HCT116 (cell line): Measurements from ENCODE around the gene PTOV1. TPM values are rescaled to one million over a fixed set of nuclear protein-coding genes. Genes with fewer than 3 reads are reported as not detected.

ENCODE experiments used
- ATAC-seq: fragments of 200-7000 bp; cut with Tn5 transposase; 2 replicates; pipeline ENCODE4 v1.9.1; 2020; ENCODE audit warnings: mild to moderate bottlenecking, moderate library complexity
- BruUV-seq: library from RNA; stranded (reverse); fragments of 400-500 nt; replicated peaks from 2 replicates; lab custom pipeline; 2021; lab: Mats Ljungman, UMichigan
- CTCF ChIA-PET: fragments of 300-600 bp; sonication (Branson Sonifier 250); formaldehyde crosslinking; loops from one replicate; lab custom pipeline; 2021; ENCODE audit warnings: antibody characterized with exemption; lab: Charles Lee
- POLR2A ChIA-PET: fragments of 300-600, 350-600 bp; sonication (Branson Sonifier 250); formaldehyde crosslinking; loops from one replicate; lab custom pipeline; 2021; ENCODE audit warnings: antibody characterized with exemption; lab: Charles Lee
- RAD21 ChIA-PET, 2 experiments: fragments of 300-600 bp; sonication (Branson Sonifier 250); formaldehyde crosslinking; loops; one replicate each; lab custom pipeline; 2023; ENCODE audit warnings: low total read pairs in 2 of 2; ENCODE audit not compliant: uncharacterized antibody in 2 of 2, unreplicated experiment in 2 of 2, low non-redundant PET in 1 of 2; lab: Charles Lee
- DNase-seq: peaks from one replicate; pipeline ENCODE4 v3.0.0-alpha.2; 2010; ENCODE audit warnings: low read depth, low spot score
- H2AFZ ChIP-seq: fragments of 200-600 bp; shearing (Covaris generic), sonication (generic); 2 replicates; pipeline ENCODE4 v1.6.1; 2017; ENCODE audit warnings: low read depth, mixed run types, mixed read lengths, antibody characterized with exemption, low read length; ENCODE audit not compliant: poor library complexity, severe bottlenecking
- H3K27ac ChIP-seq: 2 replicates; pipeline ENCODE4 v1.5.1; 2012; ENCODE audit warnings: low read depth, low read length
- H3K27me3 ChIP-seq: fragments of 200-600 bp; sonication (generic); 2 replicates; pipeline ENCODE4 v1.6.1; 2016; ENCODE audit warnings: mixed run types, low read length, mixed read lengths; ENCODE audit not compliant: insufficient read depth
- H3K36me3 ChIP-seq, 2 experiments: fragments of 200-500 bp in 1 of 2; fragments of 200-600 bp in 1 of 2; sonication (Bioruptor generic) in 1 of 2; sonication (generic) in 1 of 2; 2 replicates each; pipeline versions ENCODE4 v1.5.1 to v1.6.1; 2014 to 2016; ENCODE audit warnings: low read length in 2 of 2, inconsistent platforms in 1 of 2, mixed read lengths in 1 of 2, mixed run types in 1 of 2; ENCODE audit not compliant: insufficient read depth in 2 of 2, control insufficient read depth in 1 of 2
- H3K4me1 ChIP-seq, 2 experiments: fragments of 200-600 bp in 1 of 2; sonication (generic) in 1 of 2; 2 replicates each; pipeline versions ENCODE4 v1.5.1 to v1.6.1; 2012 to 2017; ENCODE audit warnings: low read length in 2 of 2, inconsistent platforms in 1 of 2, mild to moderate bottlenecking in 1 of 2, mixed read lengths in 1 of 2, mixed run types in 1 of 2, moderate library complexity in 1 of 2; ENCODE audit not compliant: insufficient read depth in 2 of 2, control insufficient read depth in 1 of 2
- H3K4me2 ChIP-seq: fragments of 200-600 bp; sonication (generic); 2 replicates; pipeline ENCODE4 v1.6.1; 2017; ENCODE audit warnings: mixed run types, low read length, mixed read lengths
- H3K4me3 ChIP-seq, 2 experiments: fragments of 200-600 bp in 1 of 2; sonication (generic) in 1 of 2; replicated peaks in 1 of 2; 2 replicates each; pipeline ENCODE4 v1.5.1; 2011 to 2016; ENCODE audit warnings: low read length in 2 of 2, control low read depth in 1 of 2, low read depth in 1 of 2, mild to moderate bottlenecking in 1 of 2, mixed read lengths in 1 of 2, mixed run types in 1 of 2
- H3K79me2 ChIP-seq: fragments of 200-600 bp; sonication (generic); 2 replicates; pipeline ENCODE4 v1.6.1; 2017; ENCODE audit warnings: mild to moderate bottlenecking, mixed run types, low read length, moderate library complexity, mixed read lengths; ENCODE audit not compliant: insufficient read depth
- H3K9ac ChIP-seq: fragments of 200-600 bp; sonication (generic); 2 replicates; pipeline ENCODE4 v1.6.1; 2016; ENCODE audit warnings: low read length, mixed read lengths
- H3K9me2 ChIP-seq: fragments of 200-600 bp; sonication (generic), shearing (Covaris generic); 2 replicates; pipeline ENCODE4 v1.6.1; 2017; ENCODE audit warnings: mixed run types, mild to moderate bottlenecking, moderate library complexity; ENCODE audit not compliant: insufficient read depth
- H3K9me3 ChIP-seq, 2 experiments: fragments of 200-500 bp in 1 of 2; fragments of 200-600 bp in 1 of 2; sonication (Bioruptor generic) in 1 of 2; sonication (generic) in 1 of 2; 2 replicates each; pipeline ENCODE4 v1.6.1; 2014 to 2017; ENCODE audit warnings: low read length in 2 of 2, mixed read lengths in 2 of 2, inconsistent platforms in 1 of 2, low read depth in 1 of 2, mild to moderate bottlenecking in 1 of 2, mixed run types in 1 of 2, moderate library complexity in 1 of 2; ENCODE audit not compliant: control insufficient read depth in 1 of 2, insufficient read depth in 1 of 2
- H4K20me1 ChIP-seq: fragments of 200-600 bp; sonication (generic), shearing (Covaris generic); 2 replicates; pipeline ENCODE4 v1.6.1; 2017; ENCODE audit warnings: mixed run types, mild to moderate bottlenecking, moderate library complexity; ENCODE audit not compliant: insufficient read depth
- CTCF ChIP-seq, 3 experiments: fragments of 200-600 bp in 1 of 3; sonication (generic) in 1 of 3; IDR thresholded peaks in 2 of 3; conservative IDR thresholded peaks in 1 of 3; 2 replicates each; pipeline ENCODE4 v1.5.1; 2012 to 2017; ENCODE audit warnings: low read depth in 2 of 3, low read length in 2 of 3, antibody characterized with exemption in 1 of 3, borderline replicate concordance in 1 of 3, control low read depth in 1 of 3, mild to moderate bottlenecking in 1 of 3, mixed read lengths in 1 of 3, mixed run types in 1 of 3, moderate library complexity in 1 of 3; ENCODE audit not compliant: insufficient read depth in 1 of 3
- EGR1 ChIP-seq: IDR thresholded peaks from 2 replicates; pipeline ENCODE4 v1.6.1; 2012; ENCODE audit warnings: low read depth
- JUND ChIP-seq: IDR thresholded peaks from 2 replicates; pipeline ENCODE4 v1.6.1; 2012
- TCF7L2 ChIP-seq: IDR thresholded peaks from 2 replicates; pipeline ENCODE4 v1.7.0; 2011; ENCODE audit warnings: borderline replicate concordance, inconsistent platforms; ENCODE audit not compliant: insufficient read depth, insufficient read length; ENCODE audit errors: extremely low read depth
- intact Hi-C: fragments of 100-400 bp; cut with micrococcal nuclease; formaldehyde crosslinking; loops from 2 replicates; pipeline ENCODE4 v1.10.0; 2022
- total RNA-seq: library from RNA; stranded (reverse); gene quantifications from one replicate; pipeline ENCODE4 v1.2.1, GENCODE V29; 2021; ENCODE audit not compliant: unreplicated experiment

PTOV1 gene
- total RNA-seq, 1 experiment from 2014 or later: 236 TPM

- H3K27me3 ChIP-seq: no peaks in the 10 kb centered on the region
- H3K9ac ChIP-seq: peak overlapping the region; percentile 97; the same call in 1 of the 2 replicates
- CTCF ChIA-PET: no interaction called here
Measured at GRCh38 chr19:49852631-49853126, 1.7 kb downstream of the PTOV1 start.

More at GRCh38 chr19:49852631-49853126, 1.7 kb downstream of the PTOV1 start:
- H3K4me3 ChIP-seq: peak overlapping the region; percentile 85 to 90
- no peaks in the 10 kb centered on the region for H3K9me3 ChIP-seq
- no peaks in the 10 kb centered on the region for H3K9me2 ChIP-seq
- BruUV-seq: TSS peak; percentile 72
- ATAC-seq (no peak), DNase-seq (no peak)
- ChIA-PET RAD21 (no interaction called here), POLR2A (no interaction called here)
- intact Hi-C loops: no loop called here
- H3K27ac ChIP-seq: peak overlapping the region; percentile 91
- no peak overlapping the region for H2AFZ ChIP-seq
- TF ChIP-seq TCF7L2: no peak
- no peak for TF ChIP-seq EGR1
- TF ChIP-seq CTCF (IDR thresholded peaks at IDR 0.05 in 2 of 3, conservative IDR thresholded peaks at IDR 0.05 in 1 of 3; ENCODE audit: borderline replicate concordance in 1 of 3, insufficient read depth in 1 of 3, low read depth in 2 of 3, low read length in 2 of 3): no peak
- TF ChIP-seq JUND: no peak
- H4K20me1 ChIP-seq: no peaks in the 10 kb centered on the region
- peak overlapping the region; percentile 98 for H3K4me2 ChIP-seq
- H3K36me3 ChIP-seq: peaks cover 5 to 6% of the 10 kb centered on the region in 2 experiments; a peak in 3 of 4 replicates
- H3K4me1 ChIP-seq: peaks cover 32 to 40% of the 10 kb centered on the region in 2 experiments
- peaks cover 44% of the 10 kb centered on the region for H3K79me2 ChIP-seq
